Psoas muscle (tissue), 8 donors: ENCODE results near the gene UMAD1. TPM values are rescaled to one million over a fixed set of nuclear protein-coding genes. Genes with fewer than 3 reads are reported as not detected.

ENCODE experiments used
- ATAC-seq, 4 donors: fragments of 200-7000 bp; cut with Tn5 transposase; one replicate each; pipeline ENCODE4 v1.9.1; 2020; ENCODE audit warnings: moderate library complexity in 3 of 4, mild to moderate bottlenecking in 2 of 4
- DNase-seq, 2 donors: peaks; one replicate each; pipeline ENCODE4 v3.0.0-alpha.2; 2020
- H3K27ac ChIP-seq: fragments of 200-600 bp; one replicate; pipeline ENCODE4 v1.8.0; 2022
- H3K27me3 ChIP-seq, 3 donors: fragments of 200-600 bp in 1 of 3; one replicate each; pipeline versions ENCODE4 v1.6.1 to v1.8.0; 2013 to 2022; ENCODE audit warnings: low read length in 2 of 3, mild to moderate bottlenecking in 2 of 3, moderate library complexity in 1 of 3; ENCODE audit not compliant: insufficient read depth in 3 of 3
- H3K36me3 ChIP-seq, 2 donors: fragments of 200-600 bp in 1 of 2; one replicate each; pipeline versions ENCODE4 v1.6.1 to v1.8.0; 2013 to 2022; ENCODE audit warnings: low read depth in 1 of 2, mild to moderate bottlenecking in 1 of 2, moderate library complexity in 1 of 2; ENCODE audit not compliant: insufficient read depth in 1 of 2
- H3K4me1 ChIP-seq: fragments of 200-600 bp; one replicate; pipeline ENCODE4 v1.8.0; 2022
- H3K4me3 ChIP-seq: fragments of 200-600 bp; one replicate; pipeline ENCODE4 v1.8.0; 2022; ENCODE audit warnings: mild to moderate bottlenecking
- H3K9me3 ChIP-seq: fragments of 200-600 bp; one replicate; pipeline ENCODE4 v1.8.0; 2022
- CTCF ChIP-seq: fragments of 200-600 bp; IDR thresholded peaks from one replicate; pipeline ENCODE4 v1.8.0; 2022; ENCODE audit warnings: antibody characterized with exemption
- WGBS, 3 donors: extraction: QIAGEN DNeasy Blood & Tissue Kit; methylation state at CpG; one replicate each; pipeline versions ENCODE4 v1.1.6 to v1.1.7; 2013; 5-methylcytosine and 5-hydroxymethylcytosine counted together
- intact Hi-C, 2 donors: fragments of 100-400 bp; cut with DNase I; formaldehyde crosslinking; loops; one replicate each; pipeline versions ENCODE4 v1.11.0 to v1.14.2; 2022
- polyA plus RNA-seq, 3 donors: library from polyadenylated mRNA; stranded (reverse); fragments of 200-250 nt; gene quantifications; one replicate each; pipeline ENCODE4 v1.2.3, GENCODE V29; 2013
- total RNA-seq, 4 donors: library from RNA; stranded (reverse); fragmentation: NEBNext Ultra II Directional in 2 of 4; extraction: Animal tissue kit (Norgen Biotek cat#: 25700) in 2 of 4; gene quantifications; one replicate each; pipeline versions ENCODE4 v1.2.1 to v1.2.4, GENCODE V29; 2021 to 2023
- donor health status: healthy with polysubstance abuse.
- donor health status: DM: no; HTN: no; CAD: no; lungs with moderate emphysema.
- donor health status: Bipolar disorder and iron deficiency.
- donor health status: healthy.
- donor health status: DM: yes; HTN: yes; CAD: no.
- donor health status: DM: no; HTN: no; CAD: no.
- donor health status: DM: no; HTN: no; CAD: no.
- donor health status: DM: yes; HTN: yes; CAD: no.

The UMAD1 gene
- total and polyA plus RNA-seq, 7 donors, result 6.2 to 19.1 (median 12.3) TPM

- WGBS, 3 donors, result 85 to 89% (median 87%) methylated on average over 2 of the region's 2 CpGs
- TF ChIP-seq CTCF, result no peak
These were observed 31.2 kb upstream of the UMAD1 start for GRCh38 chr7:7609330-7609729.

GRCh38 chr7:7612519-7612918, 28.0 kb upstream of the UMAD1 start:
- no peak overlapping the region for H3K4me3 ChIP-seq
- 80 to 92% (median 86%) methylated on average over 1 of the region's 1 CpG for WGBS, 3 donors
- H3K4me1 ChIP-seq, result no peaks in the 10 kb centered on the region
- TF ChIP-seq CTCF, result no peak
- no peak for ATAC-seq
- H3K27me3 ChIP-seq, result no peaks in the 10 kb centered on the region
- peaks cover 0 to 20% of the 10 kb centered on the region in 2 donors for H3K36me3 ChIP-seq
- no peak for DNase-seq
- intact Hi-C loops, result no loop called here
- H3K27ac ChIP-seq, result no peak overlapping the region
- no peaks in the 10 kb centered on the region for H3K9me3 ChIP-seq

More at GRCh38 chr7:7609330-7609729, 31.2 kb upstream of the UMAD1 start:
- intact Hi-C loops, result no loop called here
- Histone ChIP-seq H3K9me3 (no peaks in the 10 kb centered on the region), H3K27me3 (no peaks in the 10 kb centered on the region), H3K36me3 (peaks cover 4 to 44% of the 10 kb centered on the region in 2 donors), H3K4me1 (no peaks in the 10 kb centered on the region), H3K4me3 (no peak overlapping the region), H3K27ac (no peak overlapping the region)
- no peak for ATAC-seq
- DNase-seq, result no peak

- no peaks in the 10 kb centered on the region for H3K9me3 ChIP-seq
- peaks cover 0 to 13% of the 10 kb centered on the region in 2 donors for H3K36me3 ChIP-seq
- intact Hi-C loops, result no loop called here
- H3K4me1 ChIP-seq, result no peaks in the 10 kb centered on the region
- TF ChIP-seq CTCF, result no peak
- H3K27me3 ChIP-seq, result no peaks in the 10 kb centered on the region
- ATAC-seq, result no peak
- H3K27ac ChIP-seq, result no peak overlapping the region
- WGBS, 3 donors, result 88 to 93% (median 93%) methylated on average over 1 of the region's 1 CpG
- H3K4me3 ChIP-seq, result no peak overlapping the region
- DNase-seq, result no peak
These were observed 27.3 kb upstream of the UMAD1 start for GRCh38 chr7:7613210-7613609.

- no peak for TF ChIP-seq CTCF
- peaks cover 0 to 4% of the 10 kb centered on the region in 2 donors for H3K36me3 ChIP-seq
- DNase-seq (no peak), ATAC-seq (peak in 1 of 4 donors; percentile 21)
- H3K4me1 ChIP-seq, result no peaks in the 10 kb centered on the region
- no peak overlapping the region for H3K4me3 ChIP-seq
- no peak overlapping the region for H3K27ac ChIP-seq
- intact Hi-C loops, result no loop called here
- no peaks in the 10 kb centered on the region for H3K9me3 ChIP-seq
- no peaks in the 10 kb centered on the region for H3K27me3 ChIP-seq
- 67 to 76% (median 69%) methylated on average over 4 of the region's 4 CpGs for whole genome bisulfite sequencing, 3 donors
These were observed 26.4 kb upstream of the UMAD1 start for GRCh38 chr7:7614018-7614741.

GRCh38 chr7:7617550-7617949, 23.0 kb upstream of the UMAD1 start:
- intact Hi-C loops, result no loop called here
- ATAC-seq, result no peak
- no peaks in the 10 kb centered on the region for H3K27me3 ChIP-seq

More at GRCh38 chr7:7617550-7617949, 23.0 kb upstream of the UMAD1 start:
- DNase-seq, result no peak
- 80 to 82% (median 80%) methylated on average over 3 of the region's 3 CpGs for WGBS, 3 donors
- Histone ChIP-seq H3K9me3 (no peaks in the 10 kb centered on the region), H3K36me3 (no peaks in the 10 kb centered on the region), H3K27ac (no peak overlapping the region), H3K4me3 (no peak overlapping the region), H3K4me1 (no peaks in the 10 kb centered on the region)
- TF ChIP-seq CTCF, result no peak
